GM19468 (cell line): ENCODE results near the gene SIX4.
"Not testable (repeated sequence)": the region's sequence is repeated elsewhere in the genome, so short reads cannot be mapped to it uniquely, and the experiment has no call there.

Experiments
- ATAC-seq: cut with Tn5 transposase; IDR thresholded peaks from one replicate; pipeline ENCODE4 v1.9.1; 2021; ENCODE audit warnings: mild to moderate bottlenecking, moderate library complexity, moderate number of reproducible peaks; ENCODE audit not compliant: unreplicated experiment; ENCODE audit errors: extremely low read depth

Gene SIX4

DNA sequence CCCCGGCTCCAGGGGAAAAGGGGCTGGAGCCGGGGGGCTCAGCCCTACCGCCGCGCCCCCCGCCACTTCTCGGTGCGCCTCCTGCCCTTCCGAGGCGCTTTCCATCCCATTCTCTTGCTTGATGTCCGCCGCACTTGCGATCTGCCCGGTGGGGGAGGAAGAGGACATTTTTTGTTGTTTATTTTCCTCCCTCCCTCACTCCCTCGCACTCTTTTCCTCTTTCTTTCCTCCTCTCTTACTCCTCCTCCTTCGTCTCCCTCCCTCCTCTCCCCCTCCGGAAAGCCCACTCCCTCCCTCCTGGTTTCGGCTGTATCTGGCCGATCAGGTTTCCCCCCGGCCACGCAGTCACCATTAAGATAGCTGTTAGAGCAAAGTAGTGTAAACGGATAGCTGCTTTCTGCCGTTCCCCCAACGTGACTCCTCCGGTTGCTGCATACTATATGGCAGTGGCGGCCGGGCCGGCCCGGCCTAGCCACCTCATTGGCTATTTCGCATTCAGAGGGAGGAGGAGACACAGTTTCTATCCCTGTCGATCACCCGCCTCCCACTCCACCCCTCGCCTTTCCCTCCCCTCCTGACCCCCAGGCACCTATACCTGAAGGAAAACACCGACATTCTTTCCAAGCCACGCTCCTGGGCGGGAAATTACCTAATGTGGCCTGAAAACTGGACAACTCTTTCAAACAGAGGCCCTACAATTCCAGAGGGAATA is at the start of gene SIX4:
Gene SIX4, minus strand, starts transcription at position 445 of the 712 bp plus-strand sequence. Its CDS starts 277 bp downstream, at position 168.
- ATAC-seq, result no peak

GRCh38 chr14:60773558-60773957 is 49.4 kb upstream of the SIX4 start:
- ATAC-seq, result no peak

GRCh38 chr14:60771117-60771516 is 47.0 kb upstream of the SIX4 start:
- ATAC-seq, result no peak

DNA sequence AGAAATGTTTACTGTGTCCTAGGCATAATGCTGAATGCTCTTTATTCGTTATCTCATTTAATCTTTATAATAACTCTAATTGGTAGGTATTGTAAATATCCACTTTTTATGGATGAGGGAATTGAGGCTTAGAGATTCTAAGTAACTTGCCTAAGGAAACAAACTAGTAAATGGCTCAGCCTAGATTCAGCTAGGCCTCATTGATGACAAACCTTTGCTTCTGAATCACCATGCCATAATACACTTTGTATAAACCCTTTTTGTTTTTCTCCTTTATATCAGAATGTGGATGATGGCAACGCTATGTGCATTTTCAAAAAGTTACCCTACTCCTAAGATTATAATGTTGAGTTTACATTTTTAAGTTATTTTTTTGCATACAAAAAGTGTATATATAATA is 44.5 kb upstream of the SIX4 start:
- no peak for ATAC-seq

DNA sequence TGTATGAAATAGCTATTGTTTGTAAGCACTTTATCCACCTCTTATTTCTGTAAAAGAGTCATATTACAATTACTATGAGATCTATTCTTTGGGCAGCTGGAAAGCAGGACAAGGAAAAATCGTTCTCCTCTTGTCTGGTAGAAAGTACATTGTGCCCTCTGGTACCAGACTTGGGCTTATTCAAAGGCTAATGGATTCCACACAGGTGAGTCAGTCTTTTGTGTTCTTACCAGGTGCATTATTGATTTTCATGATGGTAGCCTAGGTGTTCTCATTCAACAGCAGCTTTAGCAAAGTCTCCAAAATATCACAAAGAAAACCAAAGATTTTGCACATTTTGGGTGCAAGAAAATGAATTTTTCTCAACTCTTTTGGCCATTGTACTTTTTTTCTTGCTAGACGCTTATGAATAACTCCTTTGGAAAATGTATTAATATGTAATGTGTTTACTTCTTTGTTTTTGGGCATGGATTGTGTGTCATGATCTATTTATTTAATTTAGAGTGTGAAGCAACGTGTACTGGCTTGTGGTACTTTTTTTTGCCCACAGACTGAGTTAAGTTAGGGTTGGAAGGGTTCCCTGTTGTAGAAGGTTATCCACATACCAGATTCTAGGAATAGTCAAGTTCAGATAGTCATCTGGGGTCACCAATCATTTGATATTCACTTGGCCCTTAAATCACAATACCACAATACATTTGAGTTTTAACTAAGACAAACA is 36.7 kb upstream of the SIX4 start:
- no peak for ATAC-seq

DNA sequence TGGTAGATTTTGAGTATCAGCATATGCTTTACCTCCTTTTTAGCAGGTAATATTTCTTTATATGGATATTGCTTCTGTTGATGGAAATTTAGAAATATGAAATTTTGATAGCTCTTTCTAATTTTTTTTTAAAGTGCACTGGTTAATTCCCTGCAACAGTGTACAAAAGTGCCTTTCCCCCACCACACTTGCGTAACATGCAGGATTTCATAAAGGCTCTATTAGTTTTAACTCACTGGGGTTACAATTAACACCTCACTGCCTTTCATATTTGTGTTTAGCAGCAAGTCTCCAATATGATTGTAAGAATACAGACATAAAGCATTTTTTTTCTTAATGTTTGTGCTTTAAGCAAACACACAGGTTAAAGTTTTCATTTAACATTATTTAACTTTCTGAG is 36.1 kb upstream of the SIX4 start:
- ATAC-seq, result no peak

DNA sequence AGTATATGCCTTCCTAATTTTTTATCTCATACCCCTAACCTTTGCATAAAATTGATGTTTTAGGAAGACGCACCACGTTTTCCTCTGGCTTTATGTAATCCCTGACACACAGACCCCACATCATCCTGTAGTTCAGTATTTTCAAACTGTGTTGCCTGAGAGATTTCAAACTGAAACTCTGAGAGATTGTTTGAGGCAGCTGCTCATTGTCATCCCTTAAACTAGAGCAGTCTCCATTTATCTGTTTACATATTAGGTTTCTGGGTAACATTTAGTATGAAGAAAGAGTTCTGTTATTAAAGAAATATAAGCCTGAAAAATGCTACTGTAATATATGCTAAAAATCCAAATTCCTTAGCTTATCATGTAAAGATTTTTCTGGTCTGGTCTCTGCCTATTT is 34.7 kb upstream of the SIX4 start:
- no peak for ATAC-seq

GRCh38 chr14:60757567-60758002 is 33.4 kb upstream of the SIX4 start:
- ATAC-seq, result no peak

- no peak for ATAC-seq
These were observed 32.7 kb upstream of the SIX4 start for GRCh38 chr14:60756847-60757246.

DNA sequence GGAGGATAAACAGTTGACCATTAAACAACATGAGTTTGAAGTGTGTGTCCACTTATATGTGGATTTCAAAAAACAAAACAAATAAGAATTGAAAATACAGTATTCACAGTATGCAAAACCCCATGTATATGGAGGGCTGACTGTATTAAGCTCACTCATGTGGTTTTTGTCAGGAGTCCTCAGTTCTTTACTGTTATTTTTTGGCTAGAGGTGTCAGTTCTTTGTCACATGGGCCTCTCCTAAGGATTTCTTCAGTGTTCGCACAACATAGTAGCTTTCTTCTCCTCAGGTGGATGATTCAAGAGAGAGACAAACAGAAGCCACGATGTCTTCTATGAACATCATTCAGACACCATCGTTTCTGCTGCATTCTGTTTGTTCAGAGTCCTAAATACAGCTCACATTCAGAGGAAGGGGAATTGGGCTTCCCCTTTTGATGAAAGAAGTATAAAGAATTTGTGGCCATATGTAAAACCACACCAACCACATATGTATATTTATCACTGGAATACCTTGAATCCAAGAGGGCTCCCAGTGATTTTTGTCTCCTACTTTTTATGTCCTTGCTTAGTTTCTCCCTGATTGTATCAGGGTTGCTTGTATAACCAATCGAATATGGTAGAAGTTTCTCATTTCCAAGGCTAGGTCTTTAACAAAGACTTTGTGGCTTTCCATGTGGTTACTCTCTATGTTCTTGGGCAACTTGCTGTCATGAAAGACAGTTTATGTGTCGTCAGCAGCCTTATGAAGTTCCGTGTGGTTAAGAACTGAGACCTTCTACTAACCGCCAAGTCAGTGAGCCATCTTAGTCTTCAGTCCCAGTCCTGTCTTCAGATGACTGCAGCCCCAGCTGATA is 29.3 kb upstream of the SIX4 start:
- peak; percentile 94 for ATAC-seq

GRCh38 chr14:60744566-60744965 is 20.4 kb upstream of the SIX4 start:
- ATAC-seq, result no peak

DNA sequence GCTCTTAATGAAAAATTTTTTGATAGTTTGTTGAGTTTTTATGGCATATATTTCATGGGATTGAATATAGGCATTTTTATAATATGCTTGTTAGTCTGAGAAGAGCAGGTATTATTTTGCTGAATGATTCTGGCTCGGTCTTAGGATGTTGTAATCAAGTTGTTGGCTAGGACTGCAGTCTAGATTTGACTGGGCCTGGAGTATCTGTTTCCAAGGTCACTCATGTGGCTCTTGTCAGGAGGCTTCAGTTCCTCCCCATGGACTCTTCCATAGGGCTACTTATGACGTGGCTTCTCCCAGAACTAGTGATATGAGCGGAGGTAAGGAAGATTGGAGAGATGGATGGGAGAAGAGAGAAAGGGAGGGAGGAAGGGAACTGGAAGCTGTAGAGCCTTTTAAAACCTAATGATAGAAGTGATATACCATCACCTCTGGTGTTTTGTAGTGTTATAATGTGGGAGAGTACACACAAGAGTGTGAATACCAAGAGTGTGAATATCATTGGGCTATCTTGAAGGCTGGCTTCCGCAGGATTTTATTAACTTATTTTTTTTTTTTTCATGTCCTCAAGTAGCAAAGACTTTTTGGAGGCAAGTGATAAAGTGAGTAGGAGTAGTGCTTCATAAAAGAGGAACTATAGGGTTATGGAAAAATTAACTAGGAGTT is 14.8 kb upstream of the SIX4 start:
- ATAC-seq, result no peak

DNA sequence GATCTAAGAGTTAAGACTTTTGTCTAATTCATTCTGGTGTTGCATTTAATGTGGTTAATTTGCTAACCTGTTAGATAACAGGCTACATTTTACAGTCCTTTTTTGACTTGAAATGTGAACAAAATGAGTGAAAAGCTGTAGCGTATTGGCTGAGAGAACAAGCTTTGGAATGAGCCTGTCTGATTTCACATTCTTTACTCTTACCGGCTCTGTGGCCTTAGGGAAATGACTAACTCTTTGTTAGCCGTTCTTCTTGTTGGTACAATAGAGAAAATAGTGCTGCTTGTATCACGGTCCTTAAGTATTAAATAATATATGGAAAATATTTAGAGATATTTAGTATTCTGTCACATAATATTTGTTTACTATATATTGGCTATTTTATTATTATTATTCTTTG is 12.3 kb upstream of the SIX4 start:
- ATAC-seq, result no peak

DNA sequence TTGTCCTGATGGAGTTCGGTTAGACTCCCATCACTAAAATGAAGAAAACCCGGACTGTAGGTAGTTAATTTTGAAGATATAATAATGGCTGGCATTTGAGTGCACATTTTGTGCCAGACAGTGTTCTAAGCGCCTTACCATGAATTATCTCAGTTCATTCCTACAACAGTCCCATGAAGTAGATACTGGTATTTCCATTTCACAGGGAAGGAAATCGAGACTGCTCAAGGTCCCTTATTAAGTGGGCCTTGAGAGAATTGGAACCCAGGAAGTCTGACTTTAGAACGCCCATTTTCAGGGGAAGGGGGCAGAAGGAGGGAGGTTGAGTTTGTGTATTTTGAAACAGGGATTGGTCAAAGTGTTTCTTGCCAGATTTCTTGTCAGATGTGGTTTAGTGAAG is 11.3 kb upstream of the SIX4 start:
- no peak for ATAC-seq

GRCh38 chr14:60734465-60735242 is 10.5 kb upstream of the SIX4 start, which contains the start of gene MNAT1:
Gene MNAT1, plus strand, starts transcription at chr14:60734761. Its CDS starts 102 bp downstream, at chr14:60734863.
- ATAC-seq, result peak; percentile 28

DNA sequence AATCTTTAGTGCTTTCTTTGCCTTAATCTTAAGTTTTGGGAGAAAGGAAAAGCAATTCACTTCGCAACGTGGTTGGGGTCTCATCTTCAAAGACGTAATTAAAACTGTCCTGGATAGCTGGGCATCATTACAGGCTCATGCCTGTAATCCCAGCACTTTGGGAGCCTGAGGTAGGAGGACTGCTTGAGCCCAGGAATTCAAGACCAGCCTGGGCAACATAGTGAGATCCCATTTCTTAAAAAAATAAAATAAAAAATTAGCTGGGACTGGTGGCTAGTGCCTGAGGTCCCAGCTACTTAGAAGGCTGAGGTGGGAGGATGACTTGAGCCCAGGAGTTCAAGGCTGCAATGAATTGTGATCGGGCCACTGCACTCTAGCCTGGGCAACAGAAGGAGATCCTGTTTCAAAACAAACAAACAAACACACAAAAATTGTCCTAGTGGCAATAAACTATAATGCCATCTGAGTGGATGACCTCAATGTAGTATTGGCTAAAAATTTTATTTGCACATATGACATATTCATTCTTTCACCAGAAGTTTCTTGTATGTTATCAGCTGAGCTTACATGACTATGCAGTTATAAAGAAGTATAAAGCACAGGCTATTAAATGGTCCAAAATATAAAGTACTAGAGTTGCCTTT is 8.8 kb upstream of the SIX4 start:
- ATAC-seq, result no peak

DNA sequence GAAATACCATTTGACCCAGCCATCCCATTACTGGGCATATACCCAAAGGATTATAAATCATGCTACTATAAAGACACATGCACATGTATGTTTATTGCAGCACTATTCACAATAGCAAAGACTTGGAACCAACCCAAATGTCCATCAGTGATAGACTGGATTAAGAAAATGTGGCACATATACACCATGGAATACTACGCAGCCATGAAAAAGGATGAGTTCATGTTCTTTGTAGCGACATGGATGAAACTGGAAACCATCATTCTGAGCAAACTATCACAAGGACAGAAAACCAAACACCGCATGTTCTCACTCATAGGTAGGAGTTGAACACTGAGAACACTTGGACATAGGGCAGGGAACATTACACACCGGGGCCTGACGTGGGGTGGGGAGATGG is 7.1 kb upstream of the SIX4 start:
- ATAC-seq, result not testable (repeated sequence)

- ATAC-seq, result no peak
These were observed 840 bp downstream of the SIX4 start for GRCh38 chr14:60723116-60723906.
